Amygdala (tissue), 56 donors: ENCODE data around the gene JPH4.
"Not testable (repeated sequence)": the region's sequence is repeated elsewhere in the genome, so short reads cannot be mapped to it uniquely, and the experiment has no call there.

Source experiments
- DNase-seq, 56 donors: peaks; one replicate each; lab custom pipeline; 2025; lab: John Stamatoyannopoulos, UW

The JPH4 gene

GRCh38 chr14:23536906-23537305 is 41.7 kb downstream of the JPH4 start:
- not testable (repeated sequence) for DNase-seq

DNA sequence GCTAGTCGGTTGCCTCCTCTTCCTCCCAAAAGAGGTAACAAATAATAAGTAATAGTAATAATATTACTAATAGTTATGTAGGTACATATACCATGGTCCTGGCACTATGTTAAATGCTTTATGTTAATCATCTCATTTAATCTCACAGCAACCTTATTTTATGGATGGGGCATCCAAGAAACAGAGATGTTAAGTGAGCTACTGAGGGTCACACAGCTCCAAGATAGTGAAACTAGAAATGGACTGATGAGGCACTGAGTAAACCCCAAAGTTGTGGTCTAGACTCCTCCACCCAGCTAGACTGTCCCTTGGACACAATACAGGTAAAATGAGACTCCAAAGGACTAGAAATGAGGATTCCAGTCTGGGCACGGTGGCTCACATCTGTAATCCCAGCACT is 42.1 kb downstream of the JPH4 start:
- no peak for DNase-seq

GRCh38 chr14:23535943-23536342 is 42.6 kb downstream of the JPH4 start:
- DNase-seq = no peak

DNA sequence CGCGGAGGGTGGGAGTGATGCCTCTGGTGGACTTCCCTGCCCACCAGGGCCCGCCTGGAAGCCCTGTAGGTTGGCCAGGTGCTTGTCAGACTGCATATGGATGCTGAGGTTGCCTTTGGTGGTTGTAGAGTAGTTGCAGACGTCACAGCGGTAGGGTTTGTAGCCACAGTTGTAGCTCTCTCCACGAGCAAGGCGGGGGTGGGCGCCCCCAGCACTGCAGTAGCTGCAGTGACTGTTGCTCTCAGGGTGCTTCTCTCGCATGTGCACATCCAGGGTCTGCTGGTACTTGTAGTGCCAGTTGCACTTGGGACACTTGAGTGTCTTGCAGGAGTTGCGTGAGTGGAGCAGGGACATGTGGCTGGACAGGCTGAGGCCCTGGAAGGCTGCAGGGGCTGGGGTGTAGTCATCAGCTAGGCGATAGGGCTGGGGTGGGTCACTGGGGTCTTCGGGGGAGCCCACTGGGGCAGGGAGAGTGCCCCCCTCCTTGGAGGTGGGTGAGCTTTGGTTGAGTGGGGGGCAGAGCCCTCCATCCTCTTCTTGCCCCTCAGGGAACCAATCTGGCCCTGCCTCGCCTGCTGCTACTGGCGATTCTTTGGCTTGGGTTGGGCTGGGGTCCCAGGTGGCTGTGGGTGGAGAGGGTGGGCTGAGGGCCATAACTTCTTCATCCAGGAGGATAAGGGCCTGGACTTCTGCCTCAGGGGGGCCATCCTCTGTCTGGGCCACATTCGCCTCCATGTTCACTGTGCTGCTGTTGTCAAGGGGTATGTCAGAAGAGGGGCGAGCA is 44.7 kb downstream of the JPH4 start:
- no peak for DNase-seq

DNA sequence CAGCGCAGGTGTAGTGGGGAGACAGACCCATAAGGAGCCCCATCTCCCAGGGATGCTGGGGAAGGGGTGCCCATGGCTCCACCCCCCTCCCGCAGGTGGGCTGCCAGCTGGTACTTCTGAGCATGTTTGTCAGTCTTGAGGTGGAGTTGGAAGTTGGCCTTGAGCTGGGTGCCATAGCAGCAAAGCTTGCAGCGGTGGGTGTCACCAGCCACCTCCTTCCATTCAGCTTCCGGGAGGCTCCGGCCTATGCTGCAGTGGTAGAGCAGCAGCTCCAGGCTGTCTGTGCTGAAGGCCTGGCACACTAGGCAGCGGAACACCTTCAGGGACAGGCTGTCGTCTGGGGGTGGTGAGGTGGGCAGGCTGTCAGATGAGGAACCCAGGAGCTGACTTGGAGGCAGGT is 45.9 kb downstream of the JPH4 start:
- no peak for DNase-seq

- DNase-seq = no peak
Observed at GRCh38 chr14:23531391-23531790, 47.2 kb downstream of the JPH4 start.

DNA sequence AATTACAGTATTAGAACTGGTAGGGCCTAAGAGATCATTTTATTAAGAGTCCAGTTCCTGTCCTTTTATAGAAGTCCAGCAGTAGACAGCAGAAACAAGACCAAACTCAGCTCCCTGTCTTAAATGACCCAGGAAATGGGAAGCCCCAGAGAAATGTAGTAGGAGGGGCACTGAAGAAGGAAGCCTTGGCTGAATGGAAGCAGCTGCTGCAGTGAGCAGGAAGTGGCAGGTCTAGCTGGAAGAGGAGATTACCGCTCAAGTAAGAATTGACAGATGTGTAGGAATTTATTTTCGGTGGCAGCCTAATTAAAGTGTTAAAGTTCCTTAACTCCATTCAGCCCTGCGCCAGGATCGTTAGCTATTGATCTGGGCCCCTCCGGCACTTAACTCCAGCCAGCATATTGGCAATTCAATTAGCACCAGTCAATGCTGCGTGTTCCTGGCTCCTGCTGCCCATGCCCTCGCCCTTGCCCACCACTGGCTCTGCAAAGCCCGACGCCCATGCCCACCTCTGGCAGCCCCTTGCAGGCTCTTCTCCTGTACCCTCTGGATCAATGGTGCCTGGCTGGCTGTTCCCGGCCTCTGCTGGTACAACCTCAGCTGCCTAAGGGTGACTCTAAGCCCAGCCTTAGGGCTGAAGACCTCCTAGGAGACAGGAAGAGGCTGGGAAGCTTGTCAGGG is 48.1 kb downstream of the JPH4 start:
- DNase-seq = no peak

- no peak for DNase-seq
Observed at GRCh38 chr14:23529016-23529415, 49.6 kb downstream of the JPH4 start.

DNA sequence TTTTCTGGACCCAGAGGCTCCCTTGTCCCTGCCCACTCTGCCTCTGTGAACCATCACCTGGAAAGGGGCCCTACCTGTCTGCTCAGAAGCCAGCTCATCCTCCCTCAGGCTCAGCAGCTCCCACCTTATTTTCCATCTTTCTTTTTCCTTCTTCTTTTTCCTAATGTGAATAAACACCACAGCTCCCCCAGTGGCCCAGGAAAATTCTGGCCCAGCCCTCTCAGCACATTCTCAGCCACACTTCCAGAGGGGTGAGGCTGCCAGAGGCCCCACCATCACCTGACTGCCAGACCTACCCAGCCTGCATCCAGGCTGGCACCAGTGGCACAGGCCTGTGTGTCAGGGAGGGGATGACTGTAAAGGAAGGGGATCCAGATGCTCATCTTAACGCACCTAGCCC is 50.0 kb downstream of the JPH4 start:
- DNase-seq = peak in 4 of 56 donors; percentile 22 to 37 (median 26)

GRCh38 chr14:23525611-23526010 is 53.0 kb downstream of the JPH4 start:
- DNase-seq = no peak

- DNase-seq = no peak
Observed at GRCh38 chr14:23524954-23525353, 53.6 kb downstream of the JPH4 start.

GRCh38 chr14:23523229-23524016 is 55.2 kb downstream of the JPH4 start:
- DNase-seq = no peak

- DNase-seq = no peak
Observed at GRCh38 chr14:23522643-23523198, 55.9 kb downstream of the JPH4 start.

DNA sequence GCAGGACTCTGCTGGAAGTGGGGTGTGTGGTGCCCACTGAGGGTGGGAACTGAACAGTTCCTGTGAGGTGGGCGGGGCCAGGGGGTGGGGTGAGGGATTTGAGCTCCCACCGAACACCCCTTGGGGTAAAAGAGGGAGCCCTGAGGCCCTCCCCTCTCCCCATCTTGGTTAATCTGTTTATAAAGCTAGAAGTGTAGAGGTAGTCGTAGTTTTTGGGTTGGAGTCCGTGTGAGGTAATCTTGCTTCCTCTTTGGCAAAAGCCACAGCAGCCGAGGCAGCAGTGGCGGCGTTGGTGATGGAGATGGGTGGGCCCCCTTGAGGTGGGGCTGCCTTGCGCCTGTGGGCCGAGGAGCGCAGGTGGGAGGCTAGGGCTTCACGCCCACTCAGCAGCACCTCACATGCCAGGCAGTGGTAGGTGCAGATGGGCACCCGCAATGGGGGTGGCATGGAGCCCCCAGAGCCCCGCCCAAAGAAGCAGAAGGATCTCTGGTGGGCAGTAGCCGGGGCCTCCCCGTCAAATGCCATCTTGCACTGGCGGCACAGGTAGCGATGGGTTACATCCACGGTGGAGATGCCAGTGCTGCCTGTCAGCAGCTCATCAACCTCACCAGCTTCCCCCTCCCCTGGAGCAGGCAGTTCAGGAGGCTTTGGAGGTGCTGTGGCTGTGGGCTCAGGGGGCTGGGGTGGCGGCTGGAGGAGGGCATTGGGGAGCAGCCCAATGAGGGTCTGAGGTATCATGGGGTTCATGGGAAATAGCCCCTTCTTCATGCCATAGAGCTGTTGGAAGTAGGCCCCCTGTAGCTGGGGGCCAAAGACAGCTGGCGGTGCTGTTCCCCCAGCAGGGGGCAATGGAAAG is 56.6 kb downstream of the JPH4 start:
- no peak for DNase-seq

- DNase-seq = peak in 7 of 56 donors; percentile 24 to 52 (median 48)
Observed at GRCh38 chr14:23520899-23521533, 57.6 kb downstream of the JPH4 start.

DNA sequence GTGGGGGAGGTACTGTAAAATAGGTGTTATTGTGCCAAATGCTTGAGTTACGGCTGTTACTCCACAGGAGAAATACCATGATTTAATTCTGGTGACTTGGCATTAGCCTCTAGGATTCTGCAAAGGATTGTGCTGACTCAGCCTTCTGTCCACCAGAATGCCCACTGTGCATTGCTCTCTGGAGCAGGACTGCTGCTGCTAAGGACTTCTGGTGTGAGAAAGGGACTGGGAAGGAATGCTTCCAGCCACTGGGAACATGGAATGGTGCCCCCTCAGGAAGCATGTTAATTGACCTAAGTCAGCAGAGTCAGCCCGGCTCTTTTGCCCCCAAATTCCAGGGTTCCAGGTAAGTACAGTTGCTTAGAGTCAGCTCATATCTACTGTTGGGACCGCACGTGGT is 59.9 kb downstream of the JPH4 start:
- DNase-seq = no peak
